ENCODE results near the gene PAPOLG.
"Not testable (repeated sequence)": the region's sequence is repeated elsewhere in the genome, so short reads cannot be mapped to it uniquely, and the experiment has no call there.

PAPOLG gene

DNA sequence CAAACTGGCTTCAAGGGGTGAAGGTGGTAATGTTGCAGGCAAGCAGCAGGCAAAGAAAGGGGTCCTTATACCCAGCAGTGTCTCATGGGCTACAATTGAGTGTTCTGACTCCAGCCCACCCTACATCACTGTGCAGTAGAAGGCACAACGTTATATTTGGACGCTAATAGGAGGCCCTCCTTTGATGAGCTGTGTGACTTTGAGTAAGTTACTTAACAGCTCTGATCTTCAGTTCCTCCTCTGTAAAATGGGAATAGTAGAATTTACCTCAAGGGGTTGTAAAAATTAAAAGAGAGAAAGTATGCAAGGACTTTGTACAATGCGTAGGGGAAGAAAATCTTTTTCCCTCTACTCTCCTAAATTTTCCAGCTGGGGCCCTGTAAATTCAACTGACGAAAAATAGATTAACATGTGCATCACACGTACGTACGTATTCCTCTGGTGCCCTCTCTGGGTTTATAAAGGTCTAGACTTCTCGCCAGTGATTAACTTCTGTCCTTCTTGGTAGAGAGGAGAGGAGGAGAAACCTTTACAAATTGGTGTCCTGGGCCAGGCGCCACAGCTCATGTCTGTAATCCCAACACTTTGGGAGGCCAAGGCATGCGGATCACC lies 67.7 kb downstream of the PAPOLG start:
- no peak for DNase-seq (ENCODE audit: low read depth)

DNA sequence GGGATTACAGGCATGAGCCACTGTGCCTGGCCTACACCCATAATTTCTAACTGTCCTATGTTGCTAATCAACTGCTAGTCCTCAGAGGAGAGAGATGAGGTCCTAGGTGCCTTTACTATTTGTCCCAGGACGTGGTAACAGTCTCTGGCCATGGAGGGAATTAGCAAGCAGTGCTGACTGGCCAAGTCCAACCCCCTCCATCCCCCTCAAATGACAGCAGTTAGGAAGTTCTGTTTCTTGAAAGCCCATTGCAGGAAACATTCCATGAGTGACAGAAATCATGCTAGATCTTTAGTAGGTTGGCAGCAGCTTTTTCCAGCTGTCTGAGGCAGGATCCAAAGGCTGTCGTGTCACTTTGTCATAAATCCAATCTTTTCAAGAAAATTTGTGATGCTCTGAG lies 69.6 kb downstream of the PAPOLG start:
- no peak for DNase-seq (ENCODE audit: low read depth)

DNA sequence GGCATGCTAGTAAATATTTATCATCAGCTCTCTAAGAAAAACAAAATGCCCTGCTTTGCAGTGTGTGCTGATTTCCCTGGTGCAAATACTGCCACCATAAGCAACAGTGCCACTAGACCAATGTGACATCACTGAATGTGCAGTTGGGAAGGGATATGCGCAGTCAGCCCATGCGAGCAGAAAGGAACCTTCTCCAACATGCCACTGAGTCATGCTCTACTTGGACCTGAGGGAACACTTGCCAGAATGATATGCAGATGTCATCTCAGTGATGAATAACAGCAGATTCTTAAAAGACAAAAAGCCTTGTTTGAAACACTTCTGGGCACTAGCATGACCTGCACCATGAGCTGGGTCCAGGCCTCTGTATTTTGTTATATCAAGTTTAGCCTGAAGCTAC lies 70.0 kb downstream of the PAPOLG start:
- DNase-seq (ENCODE audit: low read depth) = no peak

DNA sequence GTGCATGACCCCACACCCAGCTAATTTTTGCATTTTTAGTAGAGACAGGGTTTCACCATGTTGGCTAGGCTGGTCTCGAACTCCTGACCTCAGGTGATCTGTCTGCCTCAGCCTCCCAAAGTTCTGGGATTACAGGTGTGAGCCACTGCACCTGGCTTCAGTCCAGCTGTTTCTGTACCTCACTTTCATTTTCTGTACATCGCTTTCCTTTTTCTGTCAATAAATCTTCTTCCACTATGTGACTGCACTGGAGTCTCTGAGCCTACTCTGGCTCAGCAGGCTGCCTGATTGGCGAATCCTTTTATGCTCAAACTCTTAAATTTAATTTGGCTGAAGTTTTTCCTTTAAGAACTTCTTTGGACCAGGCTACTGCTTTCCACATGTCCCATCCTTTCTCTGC lies 70.8 kb downstream of the PAPOLG start:
- DNase-seq (ENCODE audit: low read depth) = not testable (repeated sequence)

DNA sequence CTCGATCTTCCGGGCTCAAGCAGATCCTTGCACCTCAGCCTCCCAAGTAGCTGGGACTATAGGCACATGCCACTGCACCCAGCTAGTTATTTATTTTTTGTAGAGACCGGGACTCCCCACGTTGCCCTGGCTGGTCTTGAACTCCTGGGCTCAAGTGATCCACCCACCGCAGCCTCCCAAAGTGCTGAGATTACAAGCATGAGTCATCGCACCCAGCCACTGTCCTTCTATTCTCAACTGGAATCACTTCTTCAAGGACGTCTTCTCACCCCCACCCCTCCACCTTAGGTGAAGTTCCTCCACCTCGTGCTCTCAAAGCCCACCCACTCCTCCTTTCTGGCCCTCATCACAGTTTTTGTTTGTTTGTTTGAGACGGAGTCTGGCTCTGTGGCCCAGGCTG lies 71.3 kb downstream of the PAPOLG start:
- DNase-seq (ENCODE audit: low read depth) = no peak

DNA sequence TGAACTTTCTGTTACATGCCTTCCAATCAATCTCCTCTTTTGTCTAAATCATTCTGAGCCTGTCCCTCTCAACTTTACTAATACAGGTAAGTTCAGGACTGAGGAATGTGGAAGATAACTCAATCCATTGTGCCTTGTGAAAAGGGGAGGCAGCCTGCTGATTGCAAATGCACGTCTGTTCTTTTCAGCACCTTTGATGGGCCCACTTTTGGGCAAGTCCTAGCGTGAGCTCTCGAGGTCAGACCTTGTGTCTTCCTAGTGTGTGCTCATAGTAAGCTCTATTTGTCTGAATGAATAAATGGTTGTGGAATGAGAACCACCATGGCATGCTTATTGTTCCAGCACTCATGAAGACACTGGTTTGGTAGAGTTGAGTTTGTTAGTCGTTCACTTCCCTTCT lies 74.9 kb downstream of the PAPOLG start:
- DNase-seq (ENCODE audit: low read depth) = no peak

DNA sequence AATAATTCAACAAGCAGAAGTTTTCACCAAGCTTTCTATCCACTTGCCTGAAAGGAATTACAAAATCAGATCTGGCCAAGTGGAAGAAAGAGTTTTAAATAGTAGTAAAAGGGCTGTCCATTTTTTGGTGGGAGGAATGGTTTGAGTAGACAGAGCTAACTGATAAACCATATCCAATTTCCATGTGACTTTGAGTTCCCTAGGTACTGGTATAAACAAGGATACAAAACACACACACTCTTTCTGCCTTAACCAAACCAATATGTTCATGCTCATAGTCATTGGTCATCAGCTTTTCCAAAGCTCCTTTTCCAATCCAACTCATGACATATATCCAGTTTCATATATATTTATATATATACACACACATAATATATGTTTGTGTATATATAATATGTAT lies 75.9 kb downstream of the PAPOLG start:
- no peak for DNase-seq (ENCODE audit: low read depth)

DNA sequence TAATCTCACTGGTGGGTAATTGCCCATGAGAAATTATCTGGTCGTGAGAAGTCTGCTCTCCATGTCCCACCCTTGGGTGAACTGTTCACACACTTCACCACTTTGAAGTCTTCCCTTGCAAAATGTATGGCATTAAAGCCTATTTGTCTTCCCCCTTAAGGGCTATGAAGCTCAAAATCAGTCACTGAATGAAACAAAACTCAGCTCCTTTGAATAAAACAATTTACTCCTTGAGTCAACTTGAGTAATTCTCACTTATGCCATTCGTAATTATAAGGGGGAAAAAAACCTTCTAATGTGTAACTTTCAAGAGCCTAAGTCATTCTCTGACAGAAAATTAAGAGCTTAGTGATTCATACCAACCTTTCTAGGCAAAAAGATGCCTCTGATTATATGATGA lies 76.6 kb downstream of the PAPOLG start:
- no peak for DNase-seq (ENCODE audit: low read depth)

DNA sequence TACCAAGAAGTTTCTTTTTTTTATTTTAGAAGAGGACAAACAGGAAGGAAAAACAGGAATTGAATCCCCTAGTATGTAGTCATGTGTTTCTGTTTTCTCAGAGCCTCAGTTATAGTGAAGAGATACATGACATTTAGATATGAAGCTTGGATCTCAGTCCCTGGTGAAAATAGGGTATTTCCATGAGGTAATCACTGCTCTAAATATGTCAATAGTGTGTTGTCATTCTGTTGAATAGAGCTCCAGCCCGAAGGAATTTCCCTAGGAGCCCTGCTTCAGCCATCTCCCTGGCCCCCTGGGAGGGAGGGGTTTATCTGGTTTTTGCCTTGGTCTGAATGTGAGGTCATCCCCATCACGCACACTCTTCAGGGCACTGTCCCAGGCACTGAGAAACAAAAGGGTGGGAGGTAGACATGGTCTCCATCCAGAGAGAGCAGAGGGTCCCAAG lies 78.2 kb downstream of the PAPOLG start:
- no peak for DNase-seq (ENCODE audit: low read depth)

DNA sequence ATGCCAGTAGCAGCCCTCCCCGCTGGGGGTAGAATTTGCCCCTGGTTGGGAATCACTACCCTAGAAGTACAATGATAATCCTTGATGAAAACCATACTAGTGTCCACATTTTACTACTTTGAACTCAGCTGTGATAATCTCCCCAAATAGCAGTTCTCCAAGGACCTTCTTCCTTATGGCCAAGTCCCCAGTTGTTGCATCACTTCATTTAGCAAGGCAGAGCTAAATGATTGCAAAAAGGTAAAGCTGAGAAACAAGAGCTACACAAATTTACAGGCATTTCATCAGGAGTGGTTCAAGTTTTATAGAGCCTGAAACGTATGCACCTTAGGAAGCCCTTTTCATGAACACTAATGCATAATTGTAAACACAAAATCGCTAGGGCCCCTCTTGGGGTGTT lies 80.4 kb downstream of the PAPOLG start:
- DNase-seq (ENCODE audit: low read depth) = no peak

DNA sequence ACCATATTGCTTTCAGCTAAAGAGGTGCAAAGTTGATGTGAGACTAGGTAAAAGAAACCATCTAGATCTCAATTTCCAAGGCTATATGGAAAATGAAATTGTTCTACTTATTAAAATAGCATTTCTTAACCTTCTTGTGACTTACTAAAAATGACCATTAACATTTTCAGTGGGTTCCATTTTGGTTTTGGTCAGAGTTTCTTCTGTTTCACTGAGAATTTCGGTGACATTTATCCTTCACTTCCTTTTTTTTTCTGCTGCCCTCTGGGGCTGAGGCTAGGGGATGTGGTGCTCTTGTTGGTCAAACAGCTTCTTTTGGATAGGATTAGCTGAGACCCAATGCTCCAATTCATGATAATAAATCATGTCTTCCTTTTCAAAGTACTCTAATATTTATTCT lies 81.1 kb downstream of the PAPOLG start:
- DNase-seq (ENCODE audit: low read depth) = no peak

DNA sequence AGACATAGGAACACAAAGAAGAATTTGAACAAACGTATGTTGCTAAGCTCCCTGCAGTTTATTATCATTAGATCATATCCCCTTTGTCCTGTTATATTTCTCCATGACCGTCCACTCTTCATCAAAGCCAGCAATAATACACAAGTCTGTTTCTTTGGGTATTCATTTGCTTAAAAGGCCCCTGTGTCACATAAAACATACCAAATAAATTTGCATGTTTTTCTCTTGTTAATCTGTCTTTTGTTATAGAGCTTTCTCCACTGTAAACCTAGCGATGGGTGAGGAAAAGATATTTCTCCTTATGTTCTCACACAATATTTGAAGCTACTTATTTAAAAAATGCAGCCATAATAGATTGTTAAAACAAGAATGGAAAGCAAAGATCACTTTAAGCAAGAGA lies 82.4 kb downstream of the PAPOLG start:
- no peak for DNase-seq (ENCODE audit: low read depth)

DNA sequence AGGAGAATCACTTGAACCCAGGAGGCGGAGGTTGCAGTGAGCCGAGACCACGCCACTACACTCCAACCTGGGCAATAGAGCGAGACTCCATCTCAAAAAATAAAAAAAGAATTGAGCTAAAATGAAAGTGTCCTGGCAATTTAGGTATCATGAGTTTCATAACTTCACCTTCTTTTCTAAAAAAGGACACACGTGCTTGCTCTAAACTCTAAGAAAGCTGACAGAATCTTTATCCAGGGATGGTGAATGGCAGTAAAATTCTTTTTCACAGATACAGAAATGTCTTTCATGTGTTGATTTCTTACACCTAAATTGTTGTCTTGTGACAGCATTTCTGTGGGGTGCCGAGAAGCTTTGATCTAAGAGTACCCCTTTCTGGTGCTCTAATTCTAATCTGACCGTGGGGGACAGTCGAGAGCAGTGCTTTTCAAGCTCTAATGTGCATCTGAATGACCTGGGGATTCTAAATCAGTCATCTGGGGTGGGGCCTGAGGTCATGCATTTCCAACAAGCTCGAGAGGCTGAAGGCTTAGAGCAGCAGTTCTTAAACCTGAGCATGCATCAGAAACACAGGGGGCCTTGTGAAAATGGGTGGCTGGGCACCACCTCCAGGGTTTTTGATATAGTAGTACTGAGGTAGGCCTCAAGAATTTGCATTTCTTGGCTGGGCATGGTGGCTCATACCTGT lies 83.2 kb downstream of the PAPOLG start:
- no peak for DNase-seq (ENCODE audit: low read depth)

DNA sequence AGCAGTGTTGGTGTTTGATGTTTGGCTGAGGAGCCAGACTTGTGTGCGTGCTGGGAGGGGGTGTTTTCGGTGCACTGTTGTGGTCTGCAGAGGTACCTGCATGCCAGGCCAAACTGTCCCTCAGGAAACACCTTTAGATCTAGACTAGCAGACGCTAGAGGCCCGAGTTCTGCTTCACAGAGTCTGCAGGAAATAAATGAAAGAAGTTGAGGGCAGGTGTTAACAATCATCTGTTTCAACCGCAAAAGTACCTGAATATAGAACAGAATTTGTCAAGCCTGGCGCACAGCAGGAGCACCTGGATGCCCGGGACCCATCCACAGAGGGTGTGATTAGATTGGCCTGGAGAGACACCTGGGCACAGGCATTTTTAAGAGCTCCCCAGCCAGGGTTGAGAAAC lies 84.8 kb downstream of the PAPOLG start:
- no peak for DNase-seq (ENCODE audit: low read depth)

DNA sequence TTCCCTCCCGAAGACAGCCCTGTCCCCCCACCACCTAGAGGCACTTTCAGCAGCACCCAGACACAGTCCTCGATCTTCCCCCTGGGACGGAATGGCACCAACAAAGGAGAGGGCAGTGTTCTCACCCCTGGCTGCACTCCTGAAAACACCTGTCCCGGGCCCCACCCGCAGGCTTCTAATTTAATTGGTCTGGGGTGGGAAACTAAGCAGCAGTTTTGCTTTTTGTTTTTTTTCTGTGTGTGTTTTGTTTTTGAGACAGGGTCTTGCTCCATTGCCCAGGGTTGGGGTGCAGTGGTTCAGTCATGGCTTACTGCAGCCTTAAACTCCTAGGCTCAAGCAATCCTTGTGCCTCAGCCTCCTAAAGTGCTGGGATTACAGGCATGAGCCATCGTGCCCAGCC lies 86.9 kb downstream of the PAPOLG start:
- no peak for DNase-seq (ENCODE audit: low read depth)

DNA sequence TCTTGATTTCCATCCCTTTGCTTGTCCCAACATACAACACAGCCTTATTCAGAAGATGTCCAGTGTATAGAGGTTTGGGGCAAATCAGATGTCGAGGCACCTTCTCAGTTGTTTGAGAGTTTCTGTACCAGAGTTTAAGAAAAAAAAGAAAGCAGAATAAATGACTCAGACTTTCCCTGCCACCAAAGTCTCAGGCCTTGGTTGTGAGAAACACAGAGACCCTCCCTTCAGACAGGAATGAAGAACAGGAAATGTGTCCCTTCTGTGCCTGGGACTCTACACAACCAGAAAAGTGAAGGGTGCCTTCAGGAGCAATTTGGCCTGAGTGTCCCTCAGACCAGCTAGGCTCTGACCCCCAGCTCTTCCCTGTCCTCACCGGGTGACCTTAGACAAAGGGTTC lies 88.0 kb downstream of the PAPOLG start:
- DNase-seq (ENCODE audit: low read depth) = no peak

DNA sequence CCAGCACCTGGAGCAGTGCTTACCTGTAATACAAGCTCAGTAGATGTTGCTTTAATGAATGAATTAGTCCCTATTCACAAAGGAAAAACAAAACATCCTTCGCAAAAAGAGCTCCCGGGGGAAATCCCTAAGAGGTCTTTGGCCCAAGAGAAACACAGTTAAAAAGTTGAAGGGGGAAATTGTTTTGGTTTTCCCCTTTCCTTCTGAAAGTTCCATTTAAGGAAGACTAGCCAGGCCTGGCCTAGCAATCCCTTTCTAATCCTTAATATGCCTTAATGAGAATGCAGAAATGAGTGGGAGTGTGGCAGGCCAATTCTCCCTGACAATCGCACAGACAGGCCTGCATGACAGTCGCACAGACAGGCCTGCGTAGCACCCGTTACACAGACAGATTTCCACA lies 91.8 kb downstream of the PAPOLG start:
- DNase-seq (ENCODE audit: low read depth) = no peak

All from activated T-cell treated with anti-CD3 and anti-CD28 coated beads for 1 hour (primary cell).